Measurements from ENCODE around the gene ITGB8.
"Not testable (repeated sequence)": the region's sequence is repeated elsewhere in the genome, so short reads cannot be mapped to it uniquely, and the experiment has no call there.

ITGB8 gene

DNA sequence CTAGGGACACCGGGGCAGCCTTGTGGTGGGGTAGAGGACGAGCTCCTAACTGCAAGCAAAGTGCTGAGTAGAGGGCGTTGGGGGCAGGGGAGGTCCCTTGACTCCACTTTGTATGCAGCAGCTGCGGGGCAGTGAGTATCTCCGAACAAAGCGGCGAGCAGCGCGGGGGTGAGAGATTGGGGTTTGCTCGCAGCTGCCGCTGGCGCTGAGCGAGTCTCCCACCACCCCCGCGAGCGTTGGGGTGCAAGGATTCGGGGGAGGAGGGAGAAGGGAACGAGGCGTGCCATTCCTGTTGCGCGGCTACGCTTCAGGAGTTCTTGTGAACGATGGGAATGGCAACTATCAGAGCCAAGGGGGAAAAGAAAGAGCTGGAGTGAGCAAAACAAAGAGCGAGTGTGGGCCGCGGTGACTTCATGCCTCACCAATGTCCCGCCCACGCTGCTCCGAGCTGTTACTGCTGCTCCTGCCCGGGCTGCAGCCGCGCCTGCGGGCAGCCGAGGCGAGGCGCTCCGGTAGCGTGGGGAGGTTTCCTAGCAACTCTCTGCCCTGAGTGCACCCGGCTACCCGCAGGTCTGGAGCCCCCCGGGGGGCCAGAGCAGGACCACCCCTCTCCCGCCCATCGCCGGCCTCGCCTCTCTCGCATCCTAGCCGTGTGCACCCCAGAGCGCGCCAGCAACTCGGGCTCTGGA lies at the start of gene ITGB8:
TSS of gene ITGB8 (plus strand) at position 662 of the 689 bp plus-strand sequence. CDS start 907 bp downstream, outside the sequence.
- peak; percentile 68 to 83 for DNase-seq

GRCh38 chr7:20282959-20283358 lies 47.7 kb upstream of the ITGB8 start:
- no peak for DNase-seq

- no peak for DNase-seq
These were observed 47.3 kb upstream of the ITGB8 start for GRCh38 chr7:20283385-20283784.

DNA sequence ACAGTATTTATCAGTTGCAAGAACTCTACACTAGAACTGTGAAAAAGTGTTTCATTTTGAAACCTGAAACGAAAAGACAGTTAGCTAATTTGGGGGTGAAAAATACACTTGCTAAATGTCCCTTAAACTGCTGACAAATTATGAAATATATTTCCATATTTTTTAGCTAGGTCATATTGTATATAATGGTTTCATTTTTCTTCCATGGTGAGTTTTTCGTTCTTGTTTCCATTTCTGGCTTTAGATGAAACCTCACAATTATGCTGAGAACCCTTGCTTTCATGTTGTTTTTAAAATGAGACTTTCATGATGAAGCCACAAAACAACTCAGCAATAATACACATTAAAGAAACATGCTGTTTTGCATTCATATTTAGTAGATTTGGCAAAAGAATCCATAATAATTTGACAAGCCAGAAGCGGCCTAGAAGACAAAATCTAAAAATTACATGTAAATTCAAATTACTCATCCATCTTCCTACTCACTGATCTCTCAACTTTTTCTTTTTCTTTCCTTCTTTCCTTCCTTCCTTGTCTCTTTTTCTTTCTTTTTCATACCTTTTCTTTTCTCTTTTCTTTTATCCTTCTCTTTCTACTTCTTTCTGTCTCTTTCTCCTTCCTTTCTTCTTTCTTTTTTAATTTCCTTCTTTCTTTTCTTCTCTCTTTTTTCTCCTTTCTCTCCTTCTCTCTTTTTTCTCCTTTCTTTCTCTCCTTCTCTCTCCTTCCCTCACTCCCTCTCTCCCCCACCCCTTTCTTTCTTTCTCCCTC lies 46.5 kb upstream of the ITGB8 start:
- no peak for DNase-seq

DNA sequence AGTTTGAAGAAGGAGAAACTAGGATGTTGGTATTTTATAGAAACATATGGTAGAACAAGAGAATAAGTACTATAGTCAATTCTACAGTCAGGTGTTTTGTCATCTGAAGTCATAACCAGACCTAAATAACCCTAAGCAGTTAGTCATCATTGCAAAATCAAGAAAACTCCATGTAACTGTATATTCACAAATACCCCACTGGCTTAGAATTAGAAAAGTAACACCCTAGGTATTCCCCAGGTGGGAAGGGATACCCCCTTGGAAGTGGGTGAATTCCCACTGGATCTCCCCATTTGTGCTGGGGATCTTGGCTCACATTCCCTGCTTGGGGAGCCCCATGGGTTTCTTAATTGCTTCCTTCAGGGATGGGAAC lies 45.9 kb upstream of the ITGB8 start:
- no peak for DNase-seq

DNA sequence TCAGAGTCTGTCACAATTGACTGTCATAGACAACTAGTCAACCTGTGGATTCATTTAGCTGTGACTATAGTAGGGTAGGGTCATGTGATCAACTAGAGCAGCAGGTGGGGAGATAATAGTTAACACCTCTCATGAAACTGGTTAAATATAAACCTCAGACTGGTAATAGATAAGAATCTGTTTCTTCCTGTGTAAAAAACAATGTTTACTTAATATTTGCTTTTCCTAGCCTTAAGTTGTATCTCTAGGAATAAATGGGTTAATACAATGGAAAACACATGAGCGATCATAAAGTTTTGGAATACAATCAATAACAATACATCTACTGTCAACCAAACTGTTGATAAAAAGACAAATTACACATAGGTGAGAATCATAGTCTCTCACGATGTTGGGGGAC lies 43.4 kb upstream of the ITGB8 start:
- DNase-seq = no peak

GRCh38 chr7:20288036-20288435 lies 42.7 kb upstream of the ITGB8 start:
- no peak for DNase-seq

- DNase-seq = no peak
These were observed 40.1 kb upstream of the ITGB8 start for GRCh38 chr7:20290505-20291111.

GRCh38 chr7:20293336-20293735 lies 37.4 kb upstream of the ITGB8 start:
- no peak for DNase-seq

DNA sequence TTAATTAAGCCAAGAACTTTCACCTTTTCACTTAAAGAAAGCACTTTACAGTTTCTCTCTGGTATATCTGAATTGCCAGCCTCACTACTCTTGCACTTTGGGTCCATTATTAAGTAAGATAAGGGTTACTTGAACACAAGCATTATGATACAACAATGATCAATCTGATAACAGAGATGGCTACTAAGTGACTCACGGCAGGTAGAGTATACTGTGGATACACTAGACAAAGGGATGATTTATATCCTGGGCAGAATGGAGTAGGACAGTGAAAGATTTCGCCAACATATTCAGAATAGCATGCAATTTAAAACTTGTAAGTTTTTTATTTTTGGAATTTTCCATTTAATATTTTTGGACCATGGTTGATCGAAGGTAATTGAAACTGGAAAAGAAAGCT lies 34.3 kb upstream of the ITGB8 start:
- no peak for DNase-seq

GRCh38 chr7:20296901-20297300 lies 33.8 kb upstream of the ITGB8 start:
- no peak for DNase-seq

DNA sequence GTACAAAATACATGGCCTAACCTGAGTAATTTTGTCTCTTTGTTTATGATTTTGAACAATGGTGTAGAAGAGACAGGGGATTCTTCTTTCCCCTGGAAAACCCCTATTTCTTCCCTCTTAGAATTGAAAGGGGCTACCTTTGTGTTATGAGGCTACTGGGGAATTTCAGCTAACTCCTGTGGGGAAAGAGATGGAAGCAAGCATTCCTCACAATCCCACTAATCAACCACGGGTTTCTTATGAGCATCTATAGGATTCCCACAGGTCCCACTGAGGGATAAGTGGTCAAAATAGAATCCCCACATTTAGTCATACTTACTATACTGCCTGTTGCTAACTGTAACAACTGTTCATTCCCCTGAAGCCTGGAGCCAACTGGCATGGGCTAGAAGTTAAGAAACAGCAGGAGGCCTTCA lies 32.2 kb upstream of the ITGB8 start:
- DNase-seq = no peak

DNA sequence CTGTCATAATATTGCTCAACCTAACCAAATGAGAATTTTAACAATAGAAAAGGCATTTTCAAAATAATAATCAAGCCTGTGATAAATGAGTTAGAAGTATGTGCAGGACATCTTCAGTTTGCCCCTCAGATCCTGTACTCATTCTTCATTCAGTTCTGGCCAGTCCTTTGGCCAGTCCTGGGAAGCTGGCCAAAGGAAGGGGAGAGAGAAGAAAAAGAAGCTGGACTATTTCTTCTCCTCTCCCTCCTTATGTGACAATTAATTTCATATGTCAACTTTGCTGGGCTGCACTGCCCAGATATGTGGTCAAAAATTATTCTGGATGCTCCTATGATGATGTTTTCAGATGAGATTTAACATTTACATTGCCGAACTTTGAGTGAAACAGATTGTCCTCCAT lies 31.6 kb upstream of the ITGB8 start:
- DNase-seq = no peak

DNA sequence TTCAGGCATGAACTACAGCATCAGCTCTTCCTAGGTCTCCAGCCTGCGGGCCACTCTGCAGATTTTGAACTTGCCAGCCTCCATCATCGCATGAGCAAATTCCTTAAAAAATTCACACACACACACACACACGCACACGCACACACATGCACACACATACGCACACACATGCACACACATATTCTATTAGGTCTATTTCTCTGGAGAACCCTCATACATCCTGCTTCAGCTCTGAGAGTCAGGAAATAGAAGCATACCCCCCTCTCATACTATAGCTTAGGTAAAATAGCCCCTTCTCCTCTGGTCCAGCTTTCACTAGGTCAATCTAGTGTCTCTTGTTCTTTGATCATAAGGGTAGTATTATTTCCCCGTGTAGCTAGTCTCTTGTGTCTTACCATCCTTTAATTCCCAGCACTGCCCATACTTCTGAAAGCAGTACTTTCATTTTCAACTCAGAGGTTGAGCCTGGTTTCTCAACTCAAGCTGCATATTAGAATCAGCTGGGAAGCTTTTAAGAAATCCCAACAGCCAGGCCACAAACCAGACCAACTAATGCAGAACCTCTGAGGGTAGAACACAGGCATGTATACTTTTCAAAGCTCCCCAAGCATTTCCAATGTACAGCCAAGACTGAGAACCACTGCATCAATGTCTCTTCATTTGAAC lies 30.9 kb upstream of the ITGB8 start:
- no peak for DNase-seq

- no peak for DNase-seq
These were observed 29.3 kb upstream of the ITGB8 start for GRCh38 chr7:20301311-20301939.

GRCh38 chr7:20302300-20302699 lies 28.4 kb upstream of the ITGB8 start:
- not testable (repeated sequence) for DNase-seq

DNA sequence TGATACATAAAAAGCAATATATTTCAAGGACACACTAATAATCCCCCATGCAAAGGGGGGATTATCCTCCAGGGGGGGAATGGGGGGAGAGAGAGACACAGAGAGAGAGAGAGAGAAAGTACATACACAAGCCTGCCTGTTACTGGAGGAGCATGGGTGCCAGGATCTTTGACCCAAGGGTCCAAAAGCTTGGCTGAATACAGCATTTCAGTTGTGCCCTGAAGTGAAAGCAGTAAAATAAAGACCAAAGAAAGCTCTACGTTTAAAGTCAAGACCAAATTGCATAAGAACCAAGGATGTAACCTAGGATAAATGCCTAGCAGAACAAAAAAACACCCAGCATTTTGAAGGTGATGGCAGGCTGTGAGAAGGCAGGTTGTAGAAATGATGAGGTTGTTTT lies 27.8 kb upstream of the ITGB8 start:
- DNase-seq = no peak

DNA sequence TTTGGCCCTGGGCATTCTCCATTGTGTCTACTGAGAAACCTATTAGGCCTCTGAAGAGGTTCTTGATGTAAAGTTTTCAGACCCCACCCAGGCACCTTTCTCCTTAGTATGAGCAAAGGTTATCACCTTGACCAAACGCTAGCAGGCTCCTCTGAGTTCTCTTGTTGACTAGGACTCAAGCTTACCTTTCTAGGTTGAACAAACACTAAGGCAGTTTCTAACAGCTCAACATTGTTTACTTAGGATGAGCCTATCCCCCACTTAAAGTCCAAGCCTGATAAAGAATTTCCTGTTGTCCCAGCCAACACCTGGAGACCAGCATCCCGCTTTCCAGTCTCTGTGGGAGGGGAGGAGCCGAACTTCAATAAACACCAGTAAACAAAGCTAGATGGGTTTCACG lies 26.3 kb upstream of the ITGB8 start:
- DNase-seq = peak in 1 of 2 experiments; percentile 18

GRCh38 chr7:20305726-20306125 lies 25.0 kb upstream of the ITGB8 start:
- DNase-seq = no peak

- DNase-seq = no peak
These were observed 24.3 kb upstream of the ITGB8 start for GRCh38 chr7:20306180-20306946.

DNA sequence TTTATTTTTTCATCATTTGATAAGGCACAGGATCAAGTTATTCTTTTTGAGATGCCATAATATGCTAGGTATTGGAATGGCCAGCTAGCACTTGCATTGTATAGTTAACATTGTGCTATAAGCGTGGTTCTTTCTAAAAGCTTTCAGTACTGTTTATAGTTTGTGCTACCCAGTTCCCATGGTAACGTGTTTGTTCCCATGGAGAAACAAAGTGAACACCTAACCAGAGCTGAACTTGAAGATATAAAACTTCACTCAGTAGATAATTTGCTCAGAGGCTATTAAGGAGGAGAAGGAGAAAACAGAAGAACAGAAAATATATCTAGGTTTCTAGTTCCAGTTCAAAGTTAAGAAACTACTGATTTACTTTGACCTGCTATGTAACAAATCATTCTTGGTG lies 23.6 kb upstream of the ITGB8 start:
- no peak for DNase-seq

DNA sequence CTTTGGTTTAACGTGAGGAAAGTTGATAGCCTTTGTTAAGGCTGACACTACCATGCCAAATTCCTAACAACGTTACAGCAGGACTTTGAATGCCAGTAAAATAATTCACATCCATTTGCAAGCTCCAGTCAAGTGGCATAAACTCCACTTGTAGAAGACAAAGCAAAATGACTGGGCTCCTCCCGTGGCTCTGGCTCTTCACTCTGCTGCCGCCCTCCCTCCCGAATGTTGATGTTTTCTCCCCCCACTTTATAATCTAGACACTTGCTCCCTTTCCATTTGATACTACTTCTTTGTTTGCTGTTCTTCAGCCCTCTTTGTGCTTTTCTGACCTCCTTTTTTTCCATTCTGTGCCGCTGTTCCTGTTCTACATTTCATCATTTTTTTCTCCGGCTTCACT lies 22.8 kb upstream of the ITGB8 start:
- DNase-seq = no peak
